ENCODE data around the gene CCDC87.
A peak's percentile ranks its signal among the peaks of the same experiment; 100 is the strongest.
"Not testable (repeated sequence)": the region's sequence is repeated elsewhere in the genome, so short reads cannot be mapped to it uniquely, and the experiment has no call there.

CCDC87 gene

GRCh38 chr11:66592457-66593302 lies at the start of gene CCDC87, which contains the start of gene CCS:
TSS of gene CCDC87 (minus strand) at chr11:66593063. CDS start at chr11:66593015, 48 bp downstream.
TSS of gene CCS (plus strand) at chr11:66593185. CDS start at chr11:66593262, 77 bp downstream.
- DNase-seq = peak; percentile 97

- DNase-seq = no peak
Measured at GRCh38 chr11:66641834-66642233, 49.0 kb upstream of the CCDC87 start.

GRCh38 chr11:66639814-66640340 lies 47.0 kb upstream of the CCDC87 start:
- not testable (repeated sequence) for DNase-seq

- peak; percentile 53 for DNase-seq
Measured at GRCh38 chr11:66639066-66639813, 46.4 kb upstream of the CCDC87 start.

- DNase-seq = peak; percentile 100
Measured at GRCh38 chr11:66638177-66639065, 45.6 kb upstream of the CCDC87 start, which contains the start of gene RBM4. TSS of gene RBM4 (plus strand) at chr11:66638703. CDS start at chr11:66639712, 1,009 bp downstream.

GRCh38 chr11:66637557-66638176 lies 44.8 kb upstream of the CCDC87 start:
- DNase-seq = no peak

GRCh38 chr11:66636411-66636810 lies 43.5 kb upstream of the CCDC87 start:
- DNase-seq = no peak

GRCh38 chr11:66632952-66633351 lies 40.1 kb upstream of the CCDC87 start:
- no peak for DNase-seq

- no peak for DNase-seq
Measured at GRCh38 chr11:66631883-66632282, 39.0 kb upstream of the CCDC87 start.

- DNase-seq = no peak
Measured at GRCh38 chr11:66629356-66629755, 36.5 kb upstream of the CCDC87 start.

GRCh38 chr11:66628061-66628603 lies 35.3 kb upstream of the CCDC87 start:
- no peak for DNase-seq

- no peak for DNase-seq
Measured at GRCh38 chr11:66626926-66627325, 34.1 kb upstream of the CCDC87 start.

- no peak for DNase-seq
Measured at GRCh38 chr11:66626382-66626781, 33.5 kb upstream of the CCDC87 start.

- no peak for DNase-seq
Measured at GRCh38 chr11:66625752-66626149, 32.9 kb upstream of the CCDC87 start.

GRCh38 chr11:66625041-66625751 lies 32.3 kb upstream of the CCDC87 start:
- no peak for DNase-seq

- DNase-seq = no peak
Measured at GRCh38 chr11:66624450-66624849, 31.6 kb upstream of the CCDC87 start.

GRCh38 chr11:66619080-66619554 lies 26.3 kb upstream of the CCDC87 start:
- no peak for DNase-seq

GRCh38 chr11:66617155-66617834 lies 24.4 kb upstream of the CCDC87 start:
- DNase-seq = no peak

- DNase-seq = peak; percentile 99
Measured at GRCh38 chr11:66616379-66617154, 23.7 kb upstream of the CCDC87 start, which contains the start of gene RBM14. TSS of gene RBM14 (plus strand) at chr11:66616630. CDS start at chr11:66616721, 91 bp downstream.
